ENCODE data around the gene TMPRSS3.

TMPRSS3 gene

GRCh38 chr21:42395302-42395701 lies 550 bp downstream of the TMPRSS3 start:
- H3K4me3 ChIP-seq (ENCODE audit: low read length), result no peak overlapping the region
- TF ChIP-seq CTCF (IDR thresholded peaks at IDR 0.05; ENCODE audit: low read depth, low read length, poor library complexity, severe bottlenecking) (no peak), EZH2phosphoT487 (IDR thresholded peaks at IDR 0.05; ENCODE audit: borderline replicate concordance, low read length) (no peak)
- H3K27ac ChIP-seq (ENCODE audit: low read depth, low read length), result no peak overlapping the region
- H3K79me2 ChIP-seq (ENCODE audit: control insufficient read depth, low read length), result no peaks in the 10 kb centered on the region
- peaks cover 28% of the 10 kb centered on the region for H3K4me1 ChIP-seq (ENCODE audit: control insufficient read depth, low read length)
- H3K9me2 ChIP-seq (replicated peaks; ENCODE audit: control insufficient read depth, low read length), result no peaks in the 10 kb centered on the region
- no peak overlapping the region for H3K4me2 ChIP-seq (ENCODE audit: low read length)
- no peaks in the 10 kb centered on the region for H3K36me3 ChIP-seq (ENCODE audit: control insufficient read depth, low read length)
- no peaks in the 10 kb centered on the region for H3F3A ChIP-seq (ENCODE audit: control insufficient read depth, insufficient read depth)
- peaks cover 48% of the 10 kb centered on the region for H3K27me3 ChIP-seq (ENCODE audit: control insufficient read depth, low read length)
- H3K9me3 ChIP-seq (ENCODE audit: control insufficient read depth, insufficient read depth, low read length), result no peaks in the 10 kb centered on the region
- H4K20me1 ChIP-seq (ENCODE audit: control insufficient read depth, insufficient read depth, low read depth, low read length), result no peaks in the 10 kb centered on the region

GRCh38 chr21:42393443-42393950 lies 2.4 kb downstream of the TMPRSS3 start:
- Histone ChIP-seq H3K9me3 (ENCODE audit: control insufficient read depth, insufficient read depth, low read length) (no peaks in the 10 kb centered on the region), H3K27ac (ENCODE audit: low read depth, low read length) (no peak overlapping the region)

GRCh38 chr21:42392731-42393442 lies 3.0 kb downstream of the TMPRSS3 start:
- no peaks in the 10 kb centered on the region for H3K79me2 ChIP-seq (ENCODE audit: control insufficient read depth, low read length)
- peaks cover 54% of the 10 kb centered on the region for H3K27me3 ChIP-seq (ENCODE audit: control insufficient read depth, low read length)
- H4K20me1 ChIP-seq (ENCODE audit: control insufficient read depth, insufficient read depth, low read depth, low read length), result no peaks in the 10 kb centered on the region
- H3K4me1 ChIP-seq (ENCODE audit: control insufficient read depth, low read length), result peaks cover 26% of the 10 kb centered on the region
- no peaks in the 10 kb centered on the region for H3K9me3 ChIP-seq (ENCODE audit: control insufficient read depth, insufficient read depth, low read length)
- peak overlapping the region; percentile 12 for H3K4me2 ChIP-seq (ENCODE audit: low read length)
- no peaks in the 10 kb centered on the region for H3F3A ChIP-seq (ENCODE audit: control insufficient read depth, insufficient read depth)
- TF ChIP-seq EZH2phosphoT487 (IDR thresholded peaks at IDR 0.05; ENCODE audit: borderline replicate concordance, low read length) (no peak), CTCF (IDR thresholded peaks at IDR 0.05; ENCODE audit: low read depth, low read length, poor library complexity, severe bottlenecking) (no peak)
- H3K36me3 ChIP-seq (ENCODE audit: control insufficient read depth, low read length), result no peaks in the 10 kb centered on the region
- H3K9me2 ChIP-seq (replicated peaks; ENCODE audit: control insufficient read depth, low read length), result no peaks in the 10 kb centered on the region
- H3K4me3 ChIP-seq (ENCODE audit: low read length), result no peak overlapping the region
- no peak overlapping the region for H3K27ac ChIP-seq (ENCODE audit: low read depth, low read length)

More at GRCh38 chr21:42393443-42393950, 2.4 kb downstream of the TMPRSS3 start:
- H3K4me2 ChIP-seq (ENCODE audit: low read length), result peak overlapping the region; percentile 12
- peaks cover 26% of the 10 kb centered on the region for H3K4me1 ChIP-seq (ENCODE audit: control insufficient read depth, low read length)
- H3K36me3 ChIP-seq (ENCODE audit: control insufficient read depth, low read length), result no peaks in the 10 kb centered on the region
- TF ChIP-seq EZH2phosphoT487 (IDR thresholded peaks at IDR 0.05; ENCODE audit: borderline replicate concordance, low read length), result no peak
- H4K20me1 ChIP-seq (ENCODE audit: control insufficient read depth, insufficient read depth, low read depth, low read length), result no peaks in the 10 kb centered on the region
- H3K9me2 ChIP-seq (replicated peaks; ENCODE audit: control insufficient read depth, low read length), result no peaks in the 10 kb centered on the region
- H3K27me3 ChIP-seq (ENCODE audit: control insufficient read depth, low read length), result peaks cover 54% of the 10 kb centered on the region
- no peaks in the 10 kb centered on the region for H3F3A ChIP-seq (ENCODE audit: control insufficient read depth, insufficient read depth)
- H3K79me2 ChIP-seq (ENCODE audit: control insufficient read depth, low read length), result no peaks in the 10 kb centered on the region
- no peak overlapping the region for H3K4me3 ChIP-seq (ENCODE audit: low read length)

- TF ChIP-seq EZH2phosphoT487 (IDR thresholded peaks at IDR 0.05; ENCODE audit: borderline replicate concordance, low read length), result no peak
- TF ChIP-seq CTCF (IDR thresholded peaks at IDR 0.05; ENCODE audit: low read depth, low read length, poor library complexity, severe bottlenecking), result no peak
- H3K27ac ChIP-seq (ENCODE audit: low read depth, low read length), result no peak overlapping the region
- no peaks in the 10 kb centered on the region for H3K36me3 ChIP-seq (ENCODE audit: control insufficient read depth, low read length)
- H3K4me1 ChIP-seq (ENCODE audit: control insufficient read depth, low read length), result peaks cover 14% of the 10 kb centered on the region
- H3K4me3 ChIP-seq (ENCODE audit: low read length), result no peak overlapping the region
- H3K9me2 ChIP-seq (replicated peaks; ENCODE audit: control insufficient read depth, low read length), result no peaks in the 10 kb centered on the region
- H3K79me2 ChIP-seq (ENCODE audit: control insufficient read depth, low read length), result no peaks in the 10 kb centered on the region
- no peaks in the 10 kb centered on the region for H4K20me1 ChIP-seq (ENCODE audit: control insufficient read depth, insufficient read depth, low read depth, low read length)
- H3K27me3 ChIP-seq (ENCODE audit: control insufficient read depth, low read length), result peaks cover 58% of the 10 kb centered on the region
- H3K4me2 ChIP-seq (ENCODE audit: low read length), result no peak overlapping the region
- no peaks in the 10 kb centered on the region for H3F3A ChIP-seq (ENCODE audit: control insufficient read depth, insufficient read depth)
- H3K9me3 ChIP-seq (ENCODE audit: control insufficient read depth, insufficient read depth, low read length), result no peaks in the 10 kb centered on the region
Observed at GRCh38 chr21:42391297-42391696, 4.6 kb downstream of the TMPRSS3 start.
